ENCODE data around the gene HSPG2.

The HSPG2 gene

DNA sequence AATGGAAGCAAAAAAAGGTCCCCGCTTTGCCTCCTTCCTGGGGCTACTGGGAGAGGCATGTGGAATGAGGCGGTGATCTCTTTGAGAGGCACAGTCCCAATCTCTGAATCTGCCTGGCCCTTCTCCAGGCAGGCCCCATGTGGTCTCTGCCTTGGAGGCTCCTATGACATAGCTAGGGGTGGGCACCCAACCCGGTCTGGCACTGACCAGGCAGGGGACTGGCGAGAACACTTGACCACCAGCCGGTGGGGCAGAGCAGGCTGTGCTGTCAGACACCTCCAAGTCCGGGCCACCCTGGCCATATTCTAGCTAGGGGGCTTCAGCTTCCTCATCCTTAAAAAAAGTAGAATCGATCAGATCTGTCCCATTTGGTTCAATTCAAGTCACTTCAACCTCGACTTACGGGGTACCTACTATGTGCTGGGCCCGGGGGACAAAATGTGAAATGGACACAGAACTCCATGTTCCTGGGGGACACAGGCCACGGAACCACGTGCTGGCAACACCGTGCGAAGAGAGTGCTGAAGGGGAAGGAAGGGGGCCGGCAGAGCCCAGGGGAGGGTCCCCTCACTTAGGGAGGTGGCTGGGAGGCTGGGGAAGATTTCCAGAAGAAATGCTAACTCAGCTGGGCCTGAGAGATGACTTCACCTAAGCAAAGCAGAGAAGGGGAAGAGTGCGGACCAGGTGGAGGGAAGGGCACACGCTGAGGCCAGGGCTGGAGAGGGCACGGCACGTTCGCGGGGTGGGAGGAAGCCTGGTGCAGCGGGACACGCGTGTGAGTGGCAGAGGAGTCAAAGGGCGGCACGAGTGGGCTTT, 33.3 kb downstream of the HSPG2 start:
- no peaks in the 10 kb centered on the region for H3K27me3 Mint-ChIP-seq
- H3K27ac Mint-ChIP-seq (ENCODE audit: low read depth) = no peak overlapping the region
- H3K4me1 Mint-ChIP-seq = no peaks in the 10 kb centered on the region
- ATAC-seq (replicated peaks; ENCODE audit: extremely low read depth, poor library complexity, severe bottlenecking) (no peak), DNase-seq (ENCODE audit: low spot score in 2 of 2) (no peak)
- H3K4me3 Mint-ChIP-seq = no peak overlapping the region
- H3K36me3 Mint-ChIP-seq (ENCODE audit: insufficient read depth) = peaks cover 2% of the 10 kb centered on the region
- H3K9me3 Mint-ChIP-seq = no peaks in the 10 kb centered on the region

DNA sequence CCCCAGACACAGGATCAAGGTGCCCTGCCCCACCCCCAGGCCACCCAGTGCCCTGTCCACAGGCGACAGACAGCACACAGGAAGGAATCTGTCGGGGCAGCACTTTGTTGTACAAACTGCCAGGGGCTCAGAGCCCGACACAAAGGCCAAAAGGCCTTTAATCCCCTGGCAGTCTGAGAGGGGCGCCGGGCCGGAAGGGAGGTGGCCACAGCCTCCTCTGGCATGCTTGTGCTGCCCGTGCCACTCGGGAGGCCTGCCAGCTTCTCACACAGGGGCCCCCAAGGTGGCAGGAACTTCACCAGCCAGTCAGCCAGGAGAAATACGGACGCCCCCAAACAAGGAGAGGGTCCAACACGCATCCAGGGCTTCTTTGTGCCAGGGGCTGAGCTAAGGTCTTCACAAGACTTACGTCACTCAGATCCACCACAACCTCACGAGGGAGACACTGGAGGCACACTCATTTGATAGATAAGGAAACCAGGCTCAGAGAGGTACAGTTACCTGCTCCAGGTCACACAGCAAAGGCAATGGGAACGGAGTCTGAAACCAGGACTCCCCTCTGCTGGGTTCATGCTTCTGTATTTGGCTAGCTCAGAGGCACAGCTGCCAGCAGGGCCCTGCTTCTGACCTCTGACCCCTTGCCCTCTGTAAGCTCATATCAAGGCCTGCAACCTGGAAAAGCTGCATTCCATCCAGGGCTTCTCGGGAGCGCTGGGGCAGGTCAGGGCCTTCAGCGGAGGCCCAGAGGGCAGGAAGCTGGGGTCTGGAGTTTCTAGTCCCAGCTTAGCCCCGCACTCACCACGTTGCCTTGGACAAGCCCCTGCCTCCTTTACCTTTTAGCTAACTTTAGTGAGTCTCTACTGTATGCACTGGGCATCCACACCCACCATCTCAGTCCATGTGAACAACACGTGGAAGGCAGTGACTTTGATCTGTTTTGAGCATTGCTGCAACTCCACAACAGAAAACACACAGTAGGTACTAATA, 34.8 kb downstream of the HSPG2 start:
- H3K4me3 Mint-ChIP-seq = no peak overlapping the region
- H3K27me3 Mint-ChIP-seq = no peaks in the 10 kb centered on the region
- H3K27ac Mint-ChIP-seq (ENCODE audit: low read depth) = no peak overlapping the region
- ATAC-seq (replicated peaks; ENCODE audit: extremely low read depth, poor library complexity, severe bottlenecking) = no peak
- DNase-seq (ENCODE audit: low spot score in 2 of 2) = no peak
- no peaks in the 10 kb centered on the region for H3K4me1 Mint-ChIP-seq
- H3K36me3 Mint-ChIP-seq (ENCODE audit: insufficient read depth) = peaks cover 2% of the 10 kb centered on the region
- H3K9me3 Mint-ChIP-seq = no peaks in the 10 kb centered on the region

DNA sequence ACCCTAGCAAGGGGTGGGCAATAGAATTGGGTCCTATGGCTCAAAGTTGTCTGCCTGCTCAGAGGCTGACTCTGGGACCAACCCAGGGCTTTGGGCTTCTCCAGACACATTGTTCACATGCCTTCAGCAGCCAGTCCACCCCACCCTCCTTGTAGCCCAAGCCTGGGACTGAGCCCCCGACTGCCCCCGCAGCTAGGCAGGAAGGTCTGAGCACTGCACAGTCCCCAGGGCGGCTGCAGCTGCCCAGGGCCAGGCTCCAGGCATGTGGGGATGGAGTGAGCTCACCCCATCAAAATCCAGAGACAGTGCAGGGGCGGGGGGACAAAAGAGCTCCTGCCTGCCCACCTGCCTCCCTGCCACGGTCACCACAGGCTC, 35.6 kb downstream of the HSPG2 start:
- Mint-ChIP-seq H3K4me3 (no peak overlapping the region), H3K9me3 (no peaks in the 10 kb centered on the region), H3K27me3 (no peaks in the 10 kb centered on the region), H3K36me3 (ENCODE audit: insufficient read depth) (no peaks in the 10 kb centered on the region), H3K27ac (ENCODE audit: low read depth) (no peak overlapping the region), H3K4me1 (no peaks in the 10 kb centered on the region)
- no peak for ATAC-seq (replicated peaks; ENCODE audit: extremely low read depth, poor library complexity, severe bottlenecking)
- DNase-seq (ENCODE audit: low spot score in 2 of 2) = no peak

- no peaks in the 10 kb centered on the region for H3K36me3 Mint-ChIP-seq (ENCODE audit: insufficient read depth)
- ATAC-seq (replicated peaks; ENCODE audit: extremely low read depth, poor library complexity, severe bottlenecking) = no peak
- no peak overlapping the region for H3K27ac Mint-ChIP-seq (ENCODE audit: low read depth)
- H3K9me3 Mint-ChIP-seq = no peaks in the 10 kb centered on the region
- DNase-seq (ENCODE audit: low spot score in 2 of 2) = no peak
- no peaks in the 10 kb centered on the region for H3K27me3 Mint-ChIP-seq
- no peaks in the 10 kb centered on the region for H3K4me1 Mint-ChIP-seq
- no peak overlapping the region for H3K4me3 Mint-ChIP-seq
These were observed 36.2 kb downstream of the HSPG2 start for GRCh38 chr1:21900766-21901472.

DNA sequence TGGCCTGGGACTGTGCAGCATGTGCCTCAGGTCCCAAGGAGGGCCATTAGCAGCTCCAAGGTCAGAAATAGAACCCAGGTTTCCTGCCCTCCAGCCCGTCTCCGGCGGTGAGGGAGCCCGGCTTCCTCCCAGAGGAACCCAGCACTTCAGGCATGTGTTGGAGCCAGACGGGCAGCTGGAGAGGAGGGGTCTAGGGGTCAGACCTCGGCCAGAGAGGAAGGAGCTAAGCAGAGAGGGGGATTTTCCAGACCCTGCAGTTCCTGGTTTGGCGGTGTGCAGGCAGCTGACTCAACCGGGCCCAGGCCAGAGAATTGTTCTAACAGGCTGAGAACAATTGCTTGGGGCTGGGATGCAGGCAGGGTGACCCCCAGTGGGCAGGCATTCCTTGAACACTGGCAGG, 37.1 kb downstream of the HSPG2 start:
- Mint-ChIP-seq H3K27ac (ENCODE audit: low read depth) (no peak overlapping the region), H3K4me1 (no peaks in the 10 kb centered on the region), H3K9me3 (no peaks in the 10 kb centered on the region), H3K36me3 (ENCODE audit: insufficient read depth) (no peaks in the 10 kb centered on the region), H3K4me3 (no peak overlapping the region), H3K27me3 (no peaks in the 10 kb centered on the region)
- ATAC-seq (replicated peaks; ENCODE audit: extremely low read depth, poor library complexity, severe bottlenecking) (no peak), DNase-seq (ENCODE audit: low spot score in 2 of 2) (no peak)

GRCh38 chr1:21899267-21899810, 37.8 kb downstream of the HSPG2 start:
- DNase-seq (ENCODE audit: low spot score in 2 of 2) (no peak), ATAC-seq (replicated peaks; ENCODE audit: extremely low read depth, poor library complexity, severe bottlenecking) (no peak)
- H3K27ac Mint-ChIP-seq (ENCODE audit: low read depth) = no peak overlapping the region
- H3K27me3 Mint-ChIP-seq = no peaks in the 10 kb centered on the region
- no peaks in the 10 kb centered on the region for H3K36me3 Mint-ChIP-seq (ENCODE audit: insufficient read depth)
- H3K4me3 Mint-ChIP-seq = no peak overlapping the region
- no peaks in the 10 kb centered on the region for H3K9me3 Mint-ChIP-seq
- no peaks in the 10 kb centered on the region for H3K4me1 Mint-ChIP-seq

- H3K4me3 Mint-ChIP-seq = no peak overlapping the region
- H3K4me1 Mint-ChIP-seq = no peaks in the 10 kb centered on the region
- ATAC-seq (replicated peaks; ENCODE audit: extremely low read depth, poor library complexity, severe bottlenecking) (no peak), DNase-seq (ENCODE audit: low spot score in 2 of 2) (no peak)
- H3K27ac Mint-ChIP-seq (ENCODE audit: low read depth) = no peak overlapping the region
- no peaks in the 10 kb centered on the region for H3K27me3 Mint-ChIP-seq
- no peaks in the 10 kb centered on the region for H3K36me3 Mint-ChIP-seq (ENCODE audit: insufficient read depth)
- H3K9me3 Mint-ChIP-seq = no peaks in the 10 kb centered on the region
These were observed 38.5 kb downstream of the HSPG2 start for GRCh38 chr1:21898326-21899200.

DNA sequence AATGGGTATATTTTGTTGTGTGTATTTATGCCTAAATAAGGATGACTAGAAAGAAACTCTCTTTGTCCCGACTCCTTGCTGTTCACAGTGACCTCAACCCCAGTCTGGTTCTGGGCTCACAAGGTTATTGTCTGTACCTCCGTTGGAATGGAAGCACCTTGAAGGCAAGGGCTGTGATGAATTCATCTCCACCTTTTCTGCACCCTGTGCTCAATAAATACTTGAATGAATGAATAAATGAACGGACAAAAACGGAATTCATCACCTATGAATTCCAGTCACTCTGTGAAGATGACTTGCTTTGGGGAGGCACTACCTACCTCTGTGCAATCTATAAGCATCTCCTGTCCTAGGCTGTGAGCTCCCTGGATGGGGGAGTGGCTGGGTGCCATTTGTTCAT, 39.3 kb downstream of the HSPG2 start:
- H3K27me3 Mint-ChIP-seq = no peaks in the 10 kb centered on the region
- no peak for ATAC-seq (replicated peaks; ENCODE audit: extremely low read depth, poor library complexity, severe bottlenecking)
- H3K27ac Mint-ChIP-seq (ENCODE audit: low read depth) = no peak overlapping the region
- no peaks in the 10 kb centered on the region for H3K4me1 Mint-ChIP-seq
- no peak for DNase-seq (ENCODE audit: low spot score in 2 of 2)
- H3K36me3 Mint-ChIP-seq (ENCODE audit: insufficient read depth) = no peaks in the 10 kb centered on the region
- H3K9me3 Mint-ChIP-seq = no peaks in the 10 kb centered on the region
- H3K4me3 Mint-ChIP-seq = no peak overlapping the region

- ATAC-seq (replicated peaks; ENCODE audit: extremely low read depth, poor library complexity, severe bottlenecking) = no peak
These were observed 40.2 kb downstream of the HSPG2 start for GRCh38 chr1:21896652-21897532.

DNA sequence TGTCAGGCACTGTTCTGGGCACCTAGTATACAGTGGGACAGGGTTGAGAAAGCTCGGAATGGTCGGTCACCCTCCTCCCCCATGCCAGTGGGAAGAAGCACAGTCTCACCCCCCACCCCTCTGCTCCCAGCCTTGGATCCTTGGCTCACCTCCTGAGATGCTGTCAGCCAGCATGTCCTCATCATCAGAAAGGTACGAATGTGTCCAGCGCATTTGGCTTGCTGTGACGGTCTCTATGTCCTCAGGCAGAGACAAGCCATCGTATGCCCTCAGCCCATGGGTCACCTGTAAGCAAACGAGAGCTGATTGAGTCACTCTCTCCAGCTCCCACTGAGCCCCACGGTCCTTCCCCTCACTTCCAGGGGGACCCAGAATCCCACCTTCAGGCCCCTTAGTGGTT, 41.1 kb downstream of the HSPG2 start:
- no peaks in the 10 kb centered on the region for H3K36me3 Mint-ChIP-seq (ENCODE audit: insufficient read depth)
- no peak for ATAC-seq (replicated peaks; ENCODE audit: extremely low read depth, poor library complexity, severe bottlenecking)
- H3K27me3 Mint-ChIP-seq = no peaks in the 10 kb centered on the region
- H3K27ac Mint-ChIP-seq (ENCODE audit: low read depth) = no peak overlapping the region
- no peaks in the 10 kb centered on the region for H3K9me3 Mint-ChIP-seq
- no peak for DNase-seq (ENCODE audit: low spot score in 2 of 2)
- no peak overlapping the region for H3K4me3 Mint-ChIP-seq
- H3K4me1 Mint-ChIP-seq = no peaks in the 10 kb centered on the region

More at GRCh38 chr1:21896652-21897532, 40.2 kb downstream of the HSPG2 start:
- Mint-ChIP-seq H3K9me3 (no peaks in the 10 kb centered on the region), H3K4me1 (no peaks in the 10 kb centered on the region), H3K4me3 (no peak overlapping the region), H3K27ac (ENCODE audit: low read depth) (no peak overlapping the region), H3K36me3 (ENCODE audit: insufficient read depth) (no peaks in the 10 kb centered on the region), H3K27me3 (no peaks in the 10 kb centered on the region)
- DNase-seq (ENCODE audit: low spot score in 2 of 2) = no peak
